GM12891 (cell line): ENCODE data around the gene PHF23.

Experiments used
- PAX5 ChIP-seq: IDR thresholded peaks from 2 replicates; pipeline ENCODE4 v1.6.1; 2011; ENCODE audit warnings: low read length, moderate library complexity, mild to moderate bottlenecking; ENCODE audit not compliant: insufficient read depth, severe bottlenecking
- POLR2A ChIP-seq: IDR thresholded peaks from 2 replicates; pipeline ENCODE4 v1.6.1; 2011; ENCODE audit warnings: low read depth, low read length, control low read depth
- POLR2AphosphoS5 ChIP-seq: IDR thresholded peaks from 2 replicates; pipeline ENCODE4 v1.6.1; 2011; ENCODE audit warnings: low read depth, low read length, control low read depth
- SPI1 ChIP-seq: IDR thresholded peaks from 2 replicates; pipeline ENCODE4 v1.6.1; 2011; ENCODE audit warnings: low read depth, low read length, control low read depth
- TAF1 ChIP-seq: IDR thresholded peaks from 2 replicates; pipeline ENCODE4 v1.6.1; 2011; ENCODE audit warnings: low read depth, low read length, control low read depth

DNA sequence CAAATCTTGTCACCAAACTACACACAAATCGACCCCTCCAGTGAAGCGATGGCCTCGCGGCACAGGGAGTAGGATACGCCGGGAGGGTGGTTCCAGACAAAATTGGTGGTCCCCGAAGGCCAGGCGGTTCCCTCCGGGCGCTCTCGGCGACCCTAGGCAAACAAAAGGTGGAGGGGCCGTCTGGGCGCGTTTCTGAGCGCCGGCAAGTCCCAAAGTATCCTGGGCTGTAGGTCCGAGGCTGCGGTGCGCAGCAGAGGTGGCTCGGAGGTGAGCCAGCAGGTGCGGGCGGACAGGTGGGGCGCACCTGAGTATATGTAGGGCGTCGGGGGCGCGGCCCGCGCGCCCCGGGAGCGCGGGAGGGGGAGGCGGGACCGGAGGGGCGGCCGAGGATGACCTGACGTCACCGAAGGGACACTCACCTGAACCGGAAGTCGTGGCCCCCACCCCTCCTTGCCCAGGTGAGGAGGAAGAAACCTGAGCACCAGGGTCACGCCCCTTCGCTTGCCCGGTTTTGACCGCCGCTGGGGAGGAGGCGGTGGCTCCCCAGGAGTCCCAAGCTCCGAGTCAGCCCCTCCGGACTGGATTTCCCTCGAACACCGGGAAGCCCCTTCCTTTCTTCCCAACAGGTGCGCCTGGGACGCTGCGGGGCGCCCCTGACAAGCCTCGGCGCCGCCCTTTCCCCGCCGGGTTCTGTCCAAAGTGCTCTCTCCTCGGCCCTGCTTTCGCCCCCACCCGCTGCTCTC lies 23.1 kb upstream of the PHF23 start, which contains the start of gene CLDN7:
- TF ChIP-seq POLR2A: no peak
- TF ChIP-seq POLR2AphosphoS5: no peak
- no peak for TF ChIP-seq TAF1
- TF ChIP-seq SPI1: no peak
- no peak for TF ChIP-seq PAX5
